ENCODE data around the gene BCAP31. TPM values are rescaled to one million over a fixed set of nuclear protein-coding genes. Genes with fewer than 3 reads are reported as not detected.

Gene BCAP31
- total RNA-seq, 1 donor from 2014 or later: 118 TPM

- no peaks in the 10 kb centered on the region for H3K9me3 Mint-ChIP-seq
- no peak overlapping the region for H3K4me3 Mint-ChIP-seq
- H3K4me1 Mint-ChIP-seq: peaks cover 7% of the 10 kb centered on the region
- H3K36me3 Mint-ChIP-seq: no peaks in the 10 kb centered on the region
- no peak overlapping the region for H3K27ac Mint-ChIP-seq
- H3K27me3 Mint-ChIP-seq (ENCODE audit: low read depth): no peaks in the 10 kb centered on the region
- no peak for TF ChIP-seq CTCF (IDR thresholded peaks at IDR 0.05; ENCODE audit: unreplicated experiment)
- no peak for DNase-seq (ENCODE audit: low spot score in 2 of 2, unreplicated experiment in 2 of 2)
These were observed 46.6 kb upstream of the BCAP31 start for GRCh38 chrX:153770601-153771414.

- no peak for DNase-seq (ENCODE audit: low spot score in 2 of 2, unreplicated experiment in 2 of 2)
- H3K4me3 Mint-ChIP-seq: no peak overlapping the region
- H3K4me1 Mint-ChIP-seq: peaks cover 7% of the 10 kb centered on the region
- H3K27me3 Mint-ChIP-seq (ENCODE audit: low read depth): no peaks in the 10 kb centered on the region
- no peaks in the 10 kb centered on the region for H3K36me3 Mint-ChIP-seq
- TF ChIP-seq CTCF (IDR thresholded peaks at IDR 0.05; ENCODE audit: unreplicated experiment): no peak
- H3K27ac Mint-ChIP-seq: no peak overlapping the region
- no peaks in the 10 kb centered on the region for H3K9me3 Mint-ChIP-seq
These were observed 45.8 kb upstream of the BCAP31 start for GRCh38 chrX:153769865-153770600.

- Mint-ChIP-seq H3K4me3 (no peak overlapping the region), H3K36me3 (no peaks in the 10 kb centered on the region), H3K27ac (no peak overlapping the region), H3K4me1 (peaks cover 7% of the 10 kb centered on the region), H3K9me3 (no peaks in the 10 kb centered on the region), H3K27me3 (ENCODE audit: low read depth) (no peaks in the 10 kb centered on the region)
- peak in 1 of 2 experiments; percentile 18 for DNase-seq (ENCODE audit: low spot score in 2 of 2, unreplicated experiment in 2 of 2)
- no peak for TF ChIP-seq CTCF (IDR thresholded peaks at IDR 0.05; ENCODE audit: unreplicated experiment)
These were observed 45.1 kb upstream of the BCAP31 start for GRCh38 chrX:153769158-153769864.

- Mint-ChIP-seq H3K4me3 (no peak overlapping the region), H3K4me1 (peaks cover 10% of the 10 kb centered on the region), H3K27ac (no peak overlapping the region), H3K9me3 (no peaks in the 10 kb centered on the region), H3K27me3 (ENCODE audit: low read depth) (no peaks in the 10 kb centered on the region), H3K36me3 (no peaks in the 10 kb centered on the region)
- no peak for TF ChIP-seq CTCF (IDR thresholded peaks at IDR 0.05; ENCODE audit: unreplicated experiment)
- DNase-seq (ENCODE audit: low spot score in 2 of 2, unreplicated experiment in 2 of 2): peak in 1 of 2 experiments; percentile 10
These were observed 44.3 kb upstream of the BCAP31 start for GRCh38 chrX:153768311-153769157.

GRCh38 chrX:153767674-153768055 lies 43.5 kb upstream of the BCAP31 start:
- no peaks in the 10 kb centered on the region for H3K9me3 Mint-ChIP-seq
- peaks cover 10% of the 10 kb centered on the region for H3K4me1 Mint-ChIP-seq
- no peaks in the 10 kb centered on the region for H3K36me3 Mint-ChIP-seq
- no peak for TF ChIP-seq CTCF (IDR thresholded peaks at IDR 0.05; ENCODE audit: unreplicated experiment)
- H3K4me3 Mint-ChIP-seq: no peak overlapping the region
- no peak overlapping the region for H3K27ac Mint-ChIP-seq
- no peaks in the 10 kb centered on the region for H3K27me3 Mint-ChIP-seq (ENCODE audit: low read depth)
- DNase-seq (ENCODE audit: low spot score in 2 of 2, unreplicated experiment in 2 of 2): no peak
